Progenitor cell of endocrine pancreas (in vitro differentiated cells): ENCODE measurements around the gene CISD2. TPM values are rescaled to one million over a fixed set of nuclear protein-coding genes. Genes with fewer than 3 reads are reported as not detected.
"Not testable (repeated sequence)": the region's sequence is repeated elsewhere in the genome, so short reads cannot be mapped to it uniquely, and the experiment has no call there.

Experiments
- DNase-seq: peaks from one replicate; pipeline ENCODE4 v3.0.0; 2021; ENCODE audit warnings: low spot score; ENCODE audit not compliant: unreplicated experiment
- H3K27ac Mint-ChIP-seq: 2 replicates; pipeline ENCODE4 v1.8.0; 2021; ENCODE audit warnings: mild to moderate bottlenecking, moderate library complexity, mixed read lengths
- H3K27me3 Mint-ChIP-seq: 2 replicates; pipeline ENCODE4 v1.8.0; 2021; ENCODE audit warnings: mixed read lengths
- H3K36me3 Mint-ChIP-seq: 2 replicates; pipeline ENCODE4 v1.8.0; 2022; ENCODE audit warnings: mixed read lengths; ENCODE audit not compliant: insufficient read depth
- H3K4me1 Mint-ChIP-seq: 2 replicates; pipeline ENCODE4 v1.8.0; 2021; ENCODE audit warnings: low read depth, mixed read lengths
- H3K4me3 Mint-ChIP-seq: 2 replicates; pipeline ENCODE4 v1.8.0; 2021; ENCODE audit warnings: low read depth, mild to moderate bottlenecking, moderate library complexity, mixed read lengths
- H3K9me3 Mint-ChIP-seq: 2 replicates; pipeline ENCODE4 v1.8.0; 2021; ENCODE audit warnings: low read depth, mixed read lengths
- CTCF ChIP-seq: fragments of 200-600 bp; sonication (generic); IDR thresholded peaks from one replicate; pipeline ENCODE4 v1.5.0; 2021; ENCODE audit warnings: antibody characterized with exemption, mild to moderate bottlenecking; ENCODE audit not compliant: unreplicated experiment
- total RNA-seq: library from RNA; stranded (reverse); gene quantifications from 2 replicates; pipeline ENCODE4 v1.2.1, GENCODE V29; 2021

The CISD2 gene
- total RNA-seq, 1 donor from 2014 or later, result 28.3 TPM

- H3K36me3 Mint-ChIP-seq, H3K4me1 Mint-ChIP-seq, H3K27me3 Mint-ChIP-seq, H3K27ac Mint-ChIP-seq, H3K9me3 Mint-ChIP-seq, H3K4me3 Mint-ChIP-seq, DNase-seq: not testable (repeated sequence)
These were observed 28.8 kb downstream of the CISD2 start for GRCh38 chr4:102897610-102898009.

GRCh38 chr4:102901804-102902203 lies 33.0 kb downstream of the CISD2 start:
- H3K27me3 Mint-ChIP-seq, result no peaks in the 10 kb centered on the region
- DNase-seq, result no peak
- H3K36me3 Mint-ChIP-seq, result no peaks in the 10 kb centered on the region
- TF ChIP-seq CTCF, result no peak
- H3K27ac Mint-ChIP-seq, result no peak overlapping the region
- H3K9me3 Mint-ChIP-seq, result no peaks in the 10 kb centered on the region
- no peaks in the 10 kb centered on the region for H3K4me1 Mint-ChIP-seq
- H3K4me3 Mint-ChIP-seq, result no peak overlapping the region

DNA sequence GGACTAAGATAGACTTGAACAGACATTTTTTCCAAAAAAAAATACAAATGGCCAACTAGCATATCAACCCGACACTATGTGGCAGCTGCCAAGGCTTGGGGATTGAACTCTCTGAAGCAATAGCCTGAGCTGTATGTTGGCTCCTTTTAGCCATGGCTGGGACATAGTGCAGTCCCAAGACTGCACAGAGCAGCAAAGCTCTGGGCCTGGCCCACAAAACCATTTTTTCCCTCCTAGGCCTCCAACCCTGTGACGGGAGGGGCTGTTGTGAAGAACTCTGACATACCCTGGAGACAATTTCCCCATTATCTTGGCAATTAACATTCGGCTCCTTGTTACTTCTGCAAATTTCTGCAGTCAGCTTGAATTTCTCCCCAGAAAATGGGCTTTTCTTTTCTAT lies 50.1 kb downstream of the CISD2 start:
- no peak for DNase-seq
- Mint-ChIP-seq H3K4me3 (no peak overlapping the region), H3K27me3 (no peaks in the 10 kb centered on the region), H3K36me3 (no peaks in the 10 kb centered on the region), H3K4me1 (no peaks in the 10 kb centered on the region), H3K27ac (no peak overlapping the region), H3K9me3 (peaks cover 21% of the 10 kb centered on the region)
- no peak for TF ChIP-seq CTCF

DNA sequence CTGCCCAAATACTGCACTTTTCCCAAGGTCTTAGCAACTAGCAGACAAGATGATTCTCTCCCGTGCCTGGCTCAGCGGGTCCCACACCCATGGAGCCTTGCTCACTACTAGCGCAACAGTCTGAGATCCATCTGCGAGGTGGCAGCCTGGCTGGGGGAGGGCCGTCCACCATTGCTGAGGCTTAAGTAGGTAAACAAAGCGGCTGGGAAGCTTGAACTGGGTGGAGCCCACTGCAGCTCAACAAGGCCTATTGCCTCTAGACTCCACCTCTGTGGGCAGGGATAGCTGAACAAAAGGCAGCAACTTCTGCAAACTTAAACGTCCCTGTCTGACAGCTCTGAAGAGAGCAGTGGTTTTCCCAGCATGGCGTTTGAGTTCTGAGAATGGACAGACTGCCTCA lies 50.9 kb downstream of the CISD2 start:
- H3K27me3 Mint-ChIP-seq, DNase-seq, H3K4me3 Mint-ChIP-seq, H3K27ac Mint-ChIP-seq, H3K36me3 Mint-ChIP-seq, H3K4me1 Mint-ChIP-seq: not testable (repeated sequence)
- peaks cover 19% of the 10 kb centered on the region for H3K9me3 Mint-ChIP-seq

DNA sequence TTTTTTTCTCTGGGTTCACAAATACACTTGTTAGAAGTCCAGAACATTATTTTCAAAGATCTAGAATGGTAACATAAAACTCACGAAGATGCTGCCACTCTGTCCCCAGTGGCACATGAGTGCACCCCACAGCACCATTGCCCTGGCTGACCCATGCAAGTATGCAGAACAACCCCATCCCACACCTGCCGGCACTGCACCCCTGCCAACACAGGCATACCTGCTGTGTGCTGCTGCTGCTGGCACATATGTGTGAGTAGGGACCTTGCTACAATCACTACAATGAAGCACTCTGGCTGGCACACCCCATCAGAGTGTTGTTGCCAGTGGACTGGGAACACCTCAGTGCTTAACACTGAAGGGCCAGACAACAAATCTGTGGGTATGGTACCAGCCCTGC lies 66.9 kb downstream of the CISD2 start:
- Mint-ChIP-seq H3K36me3 (no peaks in the 10 kb centered on the region), H3K4me1 (no peaks in the 10 kb centered on the region), H3K9me3 (no peaks in the 10 kb centered on the region), H3K27ac (no peak overlapping the region), H3K4me3 (no peak overlapping the region), H3K27me3 (no peaks in the 10 kb centered on the region)
- no peak for DNase-seq
- no peak for TF ChIP-seq CTCF

GRCh38 chr4:102938063-102938462 lies 69.3 kb downstream of the CISD2 start:
- not testable (repeated sequence) for H3K36me3 Mint-ChIP-seq, DNase-seq, H3K27me3 Mint-ChIP-seq, H3K27ac Mint-ChIP-seq, H3K4me1 Mint-ChIP-seq, H3K4me3 Mint-ChIP-seq
- peaks cover 13% of the 10 kb centered on the region for H3K9me3 Mint-ChIP-seq

Other genes starting within 250 kb of the CISD2 start
- 48.9 and 49.7 TPM in 2 replicates for gene MANBA, start 108.0 kb upstream of the CISD2 start, total RNA-seq
- gene UBE2D3, start 41.4 kb upstream of the CISD2 start, total RNA-seq, result 307 and 316 TPM in 2 replicates
- gene SLC9B1, start 150.7 kb downstream of the CISD2 start, total RNA-seq, result 0.75 and 0.79 TPM in 2 replicates
- 4.0 and 7.0 TPM in 2 replicates for gene SLC9B2, start 207.8 kb downstream of the CISD2 start, total RNA-seq
- gene BDH2, start 230.8 kb downstream of the CISD2 start, total RNA-seq, result 89.9 and 96.3 TPM in 2 replicates